Ectodermal cell (in vitro differentiated cells): Measurements from ENCODE around the gene NSD1. TPM values are rescaled to one million over a fixed set of nuclear protein-coding genes. Genes with fewer than 3 reads are reported as not detected.

Experiments used
- H3K27ac ChIP-seq: 2 replicates; pipeline ENCODE4 v1.7.0; 2013; ENCODE audit warnings: mild to moderate bottlenecking, low read depth, low read length; ENCODE audit not compliant: insufficient read depth, poor library complexity, severe bottlenecking
- H3K27me3 ChIP-seq: 2 replicates; pipeline ENCODE4 v1.7.0; 2013; ENCODE audit warnings: mild to moderate bottlenecking, low read length; ENCODE audit not compliant: insufficient read depth, control insufficient read depth, poor library complexity, severe bottlenecking
- H3K36me3 ChIP-seq: one replicate; pipeline ENCODE4 v1.7.0; 2013; ENCODE audit warnings: low read length; ENCODE audit not compliant: control insufficient read depth, insufficient read depth
- H3K4me1 ChIP-seq: one replicate; pipeline ENCODE4 v1.7.0; 2013; ENCODE audit warnings: low read length; ENCODE audit not compliant: control insufficient read depth, insufficient read depth
- H3K4me3 ChIP-seq: 2 replicates; pipeline ENCODE4 v1.7.0; 2013; ENCODE audit warnings: low read depth, low read length, control low read depth; ENCODE audit not compliant: insufficient read depth
- H3K9me3 ChIP-seq: 2 replicates; pipeline ENCODE4 v1.7.0; 2013; ENCODE audit warnings: mild to moderate bottlenecking, low read length, moderate library complexity; ENCODE audit not compliant: control insufficient read depth
- WGBS, 2 experiments: methylation state at CpG; one replicate each; pipeline ENCODE4 v1.1.7; 2013; ENCODE audit warnings: missing lambda C conversion rate in 2 of 2; 5-methylcytosine and 5-hydroxymethylcytosine counted together
- polyA plus RNA-seq, 4 experiments: library from polyadenylated mRNA; stranded (reverse); fragments of 50-300 nt; gene quantifications; one replicate each; pipeline ENCODE4 v1.2.3, GENCODE V29; 2013

Gene NSD1, protein sequence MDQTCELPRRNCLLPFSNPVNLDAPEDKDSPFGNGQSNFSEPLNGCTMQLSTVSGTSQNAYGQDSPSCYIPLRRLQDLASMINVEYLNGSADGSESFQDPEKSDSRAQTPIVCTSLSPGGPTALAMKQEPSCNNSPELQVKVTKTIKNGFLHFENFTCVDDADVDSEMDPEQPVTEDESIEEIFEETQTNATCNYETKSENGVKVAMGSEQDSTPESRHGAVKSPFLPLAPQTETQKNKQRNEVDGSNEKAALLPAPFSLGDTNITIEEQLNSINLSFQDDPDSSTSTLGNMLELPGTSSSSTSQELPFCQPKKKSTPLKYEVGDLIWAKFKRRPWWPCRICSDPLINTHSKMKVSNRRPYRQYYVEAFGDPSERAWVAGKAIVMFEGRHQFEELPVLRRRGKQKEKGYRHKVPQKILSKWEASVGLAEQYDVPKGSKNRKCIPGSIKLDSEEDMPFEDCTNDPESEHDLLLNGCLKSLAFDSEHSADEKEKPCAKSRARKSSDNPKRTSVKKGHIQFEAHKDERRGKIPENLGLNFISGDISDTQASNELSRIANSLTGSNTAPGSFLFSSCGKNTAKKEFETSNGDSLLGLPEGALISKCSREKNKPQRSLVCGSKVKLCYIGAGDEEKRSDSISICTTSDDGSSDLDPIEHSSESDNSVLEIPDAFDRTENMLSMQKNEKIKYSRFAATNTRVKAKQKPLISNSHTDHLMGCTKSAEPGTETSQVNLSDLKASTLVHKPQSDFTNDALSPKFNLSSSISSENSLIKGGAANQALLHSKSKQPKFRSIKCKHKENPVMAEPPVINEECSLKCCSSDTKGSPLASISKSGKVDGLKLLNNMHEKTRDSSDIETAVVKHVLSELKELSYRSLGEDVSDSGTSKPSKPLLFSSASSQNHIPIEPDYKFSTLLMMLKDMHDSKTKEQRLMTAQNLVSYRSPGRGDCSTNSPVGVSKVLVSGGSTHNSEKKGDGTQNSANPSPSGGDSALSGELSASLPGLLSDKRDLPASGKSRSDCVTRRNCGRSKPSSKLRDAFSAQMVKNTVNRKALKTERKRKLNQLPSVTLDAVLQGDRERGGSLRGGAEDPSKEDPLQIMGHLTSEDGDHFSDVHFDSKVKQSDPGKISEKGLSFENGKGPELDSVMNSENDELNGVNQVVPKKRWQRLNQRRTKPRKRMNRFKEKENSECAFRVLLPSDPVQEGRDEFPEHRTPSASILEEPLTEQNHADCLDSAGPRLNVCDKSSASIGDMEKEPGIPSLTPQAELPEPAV (N-terminal part only)
- polyA plus RNA-seq (2013, experiment 1 of 4), result 61.9 TPM
- 77.6 TPM for polyA plus RNA-seq (2013, experiment 2 of 4)
- 39.2 TPM for polyA plus RNA-seq (2013, experiment 3 of 4)
- polyA plus RNA-seq (2013, experiment 4 of 4), result 50.7 TPM

DNA sequence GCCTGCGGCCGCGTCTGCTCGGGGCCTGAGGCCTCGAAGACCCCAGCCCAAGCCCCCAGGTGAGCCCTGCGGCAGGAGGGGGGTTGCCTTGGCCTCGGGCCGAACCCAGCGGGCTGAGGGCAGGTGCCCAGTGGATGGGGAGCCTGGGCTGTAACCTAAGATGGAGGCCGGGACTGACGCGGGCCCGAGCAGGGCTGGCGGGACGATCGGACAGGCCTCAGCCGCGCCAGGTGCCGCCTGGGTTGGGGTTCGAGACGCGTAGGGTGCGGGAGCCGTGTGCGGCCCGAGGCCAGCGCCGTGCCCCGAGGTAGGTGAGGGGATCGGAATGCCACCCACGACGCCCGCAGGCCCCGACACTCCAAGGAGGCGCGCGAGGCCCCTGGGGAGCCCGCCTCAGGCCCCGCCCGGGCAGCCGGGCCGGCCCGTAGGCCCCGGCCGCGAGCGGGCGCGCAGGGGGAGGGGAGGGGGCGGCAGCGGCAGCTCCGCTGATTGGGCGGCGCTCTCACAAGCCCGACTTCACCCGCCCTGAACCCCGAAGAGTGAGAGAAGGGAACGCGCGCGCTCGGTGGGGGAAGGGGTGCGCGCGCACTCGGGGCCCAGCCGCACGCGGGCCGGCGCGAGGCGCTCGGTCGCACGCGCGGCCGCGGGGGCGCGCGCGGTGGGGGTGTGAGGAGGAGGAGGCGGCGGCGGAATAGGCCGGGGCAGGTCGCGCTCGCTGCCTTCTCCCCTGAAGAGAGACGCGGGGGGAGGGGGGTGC is at the start of gene NSD1:
Gene NSD1 (plus strand): TSS at position 678 of the 757 bp plus-strand sequence. CDS start 1,331 bp downstream, outside the sequence.
- Histone ChIP-seq H3K4me1 (peaks cover 23% of the 10 kb centered on the region), H3K36me3 (peaks cover 15% of the 10 kb centered on the region), H3K9me3 (no peaks in the 10 kb centered on the region), H3K27me3 (no peaks in the 10 kb centered on the region), H3K4me3 (peak within 1 kb of the TSS; percentile 80), H3K27ac (peak within 1 kb of the TSS; percentile 99)
- WGBS, 2 experiments, result 0 to 1% methylated on average over 93 of the region's 93 CpGs

DNA sequence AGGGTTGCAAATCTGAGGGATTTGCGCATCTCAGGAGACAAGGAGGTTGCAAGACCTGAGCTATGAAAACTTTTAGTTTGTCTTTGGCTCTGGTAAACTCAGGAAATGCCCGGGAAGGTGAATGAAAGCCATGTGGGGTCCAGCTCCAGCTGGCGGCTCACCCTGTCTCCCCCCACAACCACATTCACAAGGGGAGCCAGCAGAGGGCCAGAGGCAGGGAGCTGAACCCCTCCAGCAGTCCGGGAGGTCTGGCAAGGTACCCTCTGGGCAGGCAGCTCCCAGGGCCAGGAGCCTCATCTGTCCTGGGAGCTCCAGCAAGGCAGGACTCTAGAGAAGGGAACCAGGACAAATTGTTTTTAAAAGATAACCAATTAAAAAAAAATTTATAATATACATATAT is 49.4 kb upstream of the NSD1 start:
- H3K9me3 ChIP-seq, result no peaks in the 10 kb centered on the region
- H3K27me3 ChIP-seq, result peaks cover 9% of the 10 kb centered on the region
- H3K4me1 ChIP-seq, result no peaks in the 10 kb centered on the region
- H3K36me3 ChIP-seq, result no peaks in the 10 kb centered on the region
- no peak overlapping the region for H3K4me3 ChIP-seq
- no peak overlapping the region for H3K27ac ChIP-seq
- WGBS, 2 experiments, result 81 to 88% methylated on average over 4 of the region's 4 CpGs

DNA sequence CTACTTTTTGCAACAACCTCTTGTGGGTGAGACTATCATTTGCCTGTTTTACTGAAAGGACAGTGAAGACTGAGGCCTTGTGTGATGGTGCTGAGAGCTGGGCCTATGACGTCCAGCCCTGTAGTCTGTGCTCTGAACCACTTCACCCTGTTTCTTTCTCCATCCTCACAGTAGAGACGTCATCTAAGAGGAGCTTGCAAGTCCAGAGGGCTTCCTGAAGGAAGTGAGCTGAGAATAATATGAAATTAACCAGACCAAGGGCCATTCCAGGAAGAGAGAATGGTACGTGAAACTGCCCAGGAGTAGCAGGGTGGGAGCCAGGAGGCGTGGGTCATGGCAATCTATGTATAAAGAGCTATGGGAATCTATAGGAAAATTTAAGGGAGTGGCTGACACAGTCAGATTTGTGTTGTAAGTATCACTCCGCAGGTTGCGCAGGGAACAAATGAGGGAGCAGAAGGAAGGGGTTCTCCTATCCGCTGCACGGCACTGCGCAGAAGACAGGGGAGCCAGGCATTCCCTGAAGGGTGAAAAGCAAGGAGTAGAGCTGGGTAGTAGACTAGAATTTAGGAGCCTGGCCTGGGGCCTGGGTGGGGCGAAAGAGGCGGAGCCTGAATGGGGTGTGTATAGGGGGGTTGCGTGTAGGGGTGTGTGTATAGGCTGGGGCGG is 47.5 kb upstream of the NSD1 start:
- 60 to 61% methylated on average over 13 of the region's 13 CpGs for WGBS, 2 experiments
- Histone ChIP-seq H3K36me3 (no peaks in the 10 kb centered on the region), H3K4me3 (no peak overlapping the region), H3K9me3 (no peaks in the 10 kb centered on the region), H3K4me1 (no peaks in the 10 kb centered on the region), H3K27me3 (peaks cover 9% of the 10 kb centered on the region), H3K27ac (no peak overlapping the region)

DNA sequence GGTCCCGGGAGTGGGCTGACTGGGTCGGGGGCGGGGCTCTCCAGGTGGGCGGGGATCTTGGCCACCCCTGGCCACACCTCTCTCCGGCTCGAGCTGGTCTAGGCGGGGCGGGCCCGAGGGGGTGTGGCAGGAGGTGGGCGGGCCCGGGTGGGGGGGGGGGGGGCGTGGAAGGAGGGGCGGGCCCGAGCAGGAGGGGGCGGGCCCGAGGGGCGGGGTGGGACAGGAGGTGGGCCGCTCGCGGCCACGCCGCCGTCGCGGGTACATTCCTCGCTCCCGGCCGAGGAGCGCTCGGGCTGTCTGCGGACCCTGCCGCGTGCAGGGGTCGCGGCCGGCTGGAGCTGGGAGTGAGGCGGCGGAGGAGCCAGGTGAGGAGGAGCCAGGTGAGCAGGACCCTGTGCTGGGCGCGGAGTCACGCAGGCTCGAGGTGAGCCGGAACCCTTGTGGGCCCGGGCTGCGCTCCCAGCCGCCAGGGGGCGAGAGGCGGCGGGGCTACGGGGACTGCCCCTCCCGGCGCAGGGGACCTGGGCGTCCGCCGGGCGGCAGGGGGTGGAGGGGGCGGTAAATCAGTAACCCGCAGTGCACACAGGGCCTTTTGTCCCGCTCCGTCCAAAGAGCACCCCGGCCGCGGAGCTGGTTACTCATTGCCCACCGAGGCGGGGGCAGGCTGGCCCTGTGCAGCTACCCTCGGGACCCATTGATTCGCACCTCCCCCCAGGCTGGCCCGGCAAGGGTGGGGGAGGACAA is 46.7 kb upstream of the NSD1 start, which contains the start of gene FGFR4:
Gene FGFR4 (plus strand): TSS at position 262 of the 744 bp plus-strand sequence. CDS start 2,688 bp downstream, outside the sequence.
- 1% methylated on average over 55 to 60 of the region's 68 CpGs for WGBS, 2 experiments
- Histone ChIP-seq H3K4me1 (no peaks in the 10 kb centered on the region), H3K27me3 (peaks cover 9% of the 10 kb centered on the region), H3K36me3 (no peaks in the 10 kb centered on the region), H3K9me3 (no peaks in the 10 kb centered on the region), H3K27ac (no peak within 1 kb of the TSS), H3K4me3 (peak within 1 kb of the TSS; percentile 51)

DNA sequence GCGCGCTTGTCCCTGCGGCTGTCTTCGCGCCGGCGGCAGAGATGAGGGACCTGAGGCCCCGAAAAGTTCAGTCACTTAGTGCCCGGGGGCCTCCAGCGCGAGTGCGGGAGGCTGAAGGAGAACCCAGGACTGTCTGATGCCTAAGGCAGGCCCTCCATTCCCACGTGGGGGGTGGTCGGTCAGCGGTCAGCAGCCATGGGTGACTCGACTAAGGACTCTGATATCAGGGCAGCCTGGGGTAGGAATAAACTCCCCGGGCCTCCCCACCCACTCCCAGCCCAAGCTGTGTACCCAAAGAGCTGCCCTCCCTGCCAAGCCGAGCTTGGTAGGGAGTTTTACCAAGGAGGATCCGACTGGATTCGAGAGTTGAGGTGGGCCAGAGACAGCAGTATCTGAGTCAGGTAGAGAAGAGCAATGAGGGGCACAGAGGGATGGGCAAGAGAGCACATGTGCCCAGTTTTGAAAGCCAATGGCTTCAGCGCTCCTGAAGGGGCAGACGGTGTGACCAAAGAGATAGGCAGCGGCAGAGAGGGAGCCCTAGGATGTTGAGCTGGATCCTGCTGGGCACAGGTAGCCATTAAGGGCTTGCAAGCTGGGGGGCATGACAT is 46.1 kb upstream of the NSD1 start:
- Histone ChIP-seq H3K27me3 (peaks cover 9% of the 10 kb centered on the region), H3K4me1 (no peaks in the 10 kb centered on the region), H3K36me3 (no peaks in the 10 kb centered on the region), H3K4me3 (peak overlapping the region; percentile 51), H3K9me3 (no peaks in the 10 kb centered on the region), H3K27ac (no peak overlapping the region)
- 24 to 27% methylated on average over 23 of the region's 23 CpGs for WGBS, 2 experiments

DNA sequence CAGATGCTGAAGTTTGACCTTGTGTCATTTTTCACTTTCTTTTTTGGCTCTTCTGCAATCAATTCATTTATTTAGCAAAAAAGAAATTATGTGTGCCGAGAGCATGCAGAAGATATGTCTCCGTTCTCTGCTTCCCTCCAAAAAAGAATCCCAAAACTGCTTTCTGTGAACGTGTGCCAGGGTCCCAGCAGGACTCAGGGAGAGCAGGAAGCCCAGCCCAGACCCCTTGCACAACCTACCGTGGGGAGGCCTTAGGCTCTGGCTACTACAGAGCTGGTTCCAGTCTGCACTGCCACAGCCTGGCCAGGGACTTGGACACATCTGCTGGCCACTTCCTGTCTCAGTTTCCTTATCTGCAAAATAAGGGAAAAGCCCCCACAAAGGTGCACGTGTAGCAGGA is 44.4 kb upstream of the NSD1 start:
- Histone ChIP-seq H3K4me3 (no peak overlapping the region), H3K9me3 (no peaks in the 10 kb centered on the region), H3K27me3 (peaks cover 9% of the 10 kb centered on the region), H3K27ac (no peak overlapping the region), H3K36me3 (no peaks in the 10 kb centered on the region), H3K4me1 (no peaks in the 10 kb centered on the region)
- WGBS, 2 experiments, result 83% methylated on average over 5 of the region's 5 CpGs

DNA sequence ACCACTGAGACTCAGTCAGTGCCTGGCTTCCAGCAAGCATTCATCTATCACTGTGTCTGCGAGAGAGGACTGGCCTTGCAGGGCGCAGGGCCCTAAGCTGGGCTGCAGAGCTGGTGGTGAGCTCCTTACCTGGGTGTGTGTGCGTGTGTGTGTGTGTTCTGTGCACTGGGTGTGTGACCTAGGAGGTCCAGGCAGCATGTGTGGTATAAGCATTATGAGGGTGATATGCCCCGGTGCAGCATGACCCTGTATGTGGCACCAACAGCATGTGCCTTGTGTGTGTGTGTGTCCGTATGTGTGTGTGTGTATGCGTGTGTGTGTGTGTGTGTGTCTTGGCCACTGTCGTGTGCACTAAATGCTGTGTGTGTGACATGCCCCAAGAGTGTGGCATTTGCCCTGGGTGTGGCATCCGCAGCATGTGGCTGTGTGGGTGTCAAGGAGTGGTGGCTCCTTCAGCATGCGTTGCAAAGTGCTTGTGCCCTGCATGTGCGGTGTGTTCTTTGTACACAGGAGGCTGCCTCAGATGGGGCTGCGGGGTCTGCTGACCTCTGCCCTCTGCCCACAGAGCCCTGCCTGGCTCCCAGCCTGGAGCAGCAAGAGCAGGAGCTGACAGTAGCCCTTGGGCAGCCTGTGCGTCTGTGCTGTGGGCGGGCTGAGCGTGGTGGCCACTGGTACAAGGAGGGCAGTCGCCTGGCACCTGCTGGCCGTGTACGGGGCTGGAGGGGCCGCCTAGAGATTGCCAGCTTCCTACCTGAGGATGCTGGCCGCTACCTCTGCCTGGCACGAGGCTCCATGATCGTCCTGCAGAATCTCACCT is 43.5 kb upstream of the NSD1 start:
- peaks cover 9% of the 10 kb centered on the region for H3K27me3 ChIP-seq
- H3K4me1 ChIP-seq, result peaks cover 6% of the 10 kb centered on the region
- no peaks in the 10 kb centered on the region for H3K9me3 ChIP-seq
- no peak overlapping the region for H3K27ac ChIP-seq
- H3K36me3 ChIP-seq, result no peaks in the 10 kb centered on the region
- WGBS, 2 experiments, result 91% methylated on average over 21 of the region's 21 CpGs
- H3K4me3 ChIP-seq, result no peak overlapping the region

DNA sequence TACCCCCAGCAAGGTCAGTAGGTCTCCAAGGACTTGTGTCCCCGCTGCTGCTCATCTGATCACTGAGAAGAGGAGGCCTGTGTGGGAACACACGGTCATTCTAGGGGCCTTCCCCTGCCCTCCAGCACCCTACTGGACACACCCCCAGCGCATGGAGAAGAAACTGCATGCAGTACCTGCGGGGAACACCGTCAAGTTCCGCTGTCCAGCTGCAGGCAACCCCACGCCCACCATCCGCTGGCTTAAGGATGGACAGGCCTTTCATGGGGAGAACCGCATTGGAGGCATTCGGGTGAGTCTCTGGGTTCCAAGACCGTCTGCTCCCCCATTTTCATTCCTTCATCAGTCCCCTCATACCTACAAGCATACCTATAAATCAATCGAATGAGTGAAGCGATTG is 42.8 kb upstream of the NSD1 start:
- peaks cover 9% of the 10 kb centered on the region for H3K27me3 ChIP-seq
- WGBS, 2 experiments, result 93 to 94% methylated on average over 13 of the region's 13 CpGs

More for the DNA sequence above, 42.8 kb upstream of the NSD1 start:
- Histone ChIP-seq H3K4me1 (peaks cover 6% of the 10 kb centered on the region), H3K36me3 (no peaks in the 10 kb centered on the region), H3K27ac (no peak overlapping the region), H3K4me3 (no peak overlapping the region), H3K9me3 (no peaks in the 10 kb centered on the region)
